ENCODE measurements around the gene DNAJC3.

DNA sequence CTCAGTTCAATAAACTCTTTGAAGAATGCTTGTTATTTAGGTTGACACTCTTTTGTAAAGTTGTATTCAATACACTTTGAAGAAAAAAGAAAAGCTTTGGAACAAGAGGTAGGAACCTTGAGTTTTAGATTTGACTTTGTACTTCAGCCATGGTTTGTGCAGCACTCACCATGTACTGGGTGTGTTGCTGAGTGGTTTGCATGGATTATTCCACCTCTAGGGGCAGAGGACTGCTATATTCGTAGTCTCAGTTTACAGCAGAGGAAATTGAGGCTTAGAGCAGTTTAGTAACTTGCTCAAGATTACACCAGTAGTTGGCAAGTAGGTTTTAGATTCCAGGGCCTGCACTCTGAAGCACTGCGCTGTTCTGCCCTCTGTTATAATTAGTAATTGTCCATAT, 68.8 kb downstream of the DNAJC3 start:
- TF ChIP-seq CTCF (IDR thresholded peaks at IDR 0.05): no peak
- TF ChIP-seq POLR2A (IDR thresholded peaks at IDR 0.05): no peak
- no peak for TF ChIP-seq EP300 (IDR thresholded peaks at IDR 0.05)
